Activated naive CD4-positive, alpha-beta T cell treated with anti-CD3 and anti-CD28 coated beads, Interleukin-2, amount 10 ng/mL, durations not matched to agents 7 days and 5 days (primary cell): ENCODE results near the gene PSPH.

ENCODE experiments used
- CTCF ChIA-PET: fragments of 350-600 bp; sonication (Branson Sonifier 250); formaldehyde crosslinking; loops from one replicate; lab custom pipeline; 2021; ENCODE audit warnings: antibody characterized with exemption; lab: Charles Lee
- DNase-seq: peaks from one replicate; pipeline ENCODE4 v3.0.0-alpha.2; 2020
- H3K27ac Mint-ChIP-seq: one replicate; pipeline ENCODE4 v1.8.0; 2021; ENCODE audit warnings: mild to moderate bottlenecking, moderate library complexity, mixed read lengths
- H3K27me3 Mint-ChIP-seq: one replicate; pipeline ENCODE4 v1.8.0; 2021; ENCODE audit warnings: mild to moderate bottlenecking, mixed read lengths
- H3K36me3 Mint-ChIP-seq: one replicate; pipeline ENCODE4 v1.8.0; 2021; ENCODE audit warnings: mixed read lengths
- H3K4me1 Mint-ChIP-seq: one replicate; pipeline ENCODE4 v1.8.0; 2021; ENCODE audit warnings: mixed read lengths
- H3K4me3 Mint-ChIP-seq: one replicate; pipeline ENCODE4 v1.8.0; 2021; ENCODE audit warnings: mild to moderate bottlenecking, moderate library complexity, mixed read lengths
- H3K9me3 Mint-ChIP-seq: one replicate; pipeline ENCODE4 v1.8.0; 2021; ENCODE audit warnings: mixed read lengths

PSPH gene

DNA sequence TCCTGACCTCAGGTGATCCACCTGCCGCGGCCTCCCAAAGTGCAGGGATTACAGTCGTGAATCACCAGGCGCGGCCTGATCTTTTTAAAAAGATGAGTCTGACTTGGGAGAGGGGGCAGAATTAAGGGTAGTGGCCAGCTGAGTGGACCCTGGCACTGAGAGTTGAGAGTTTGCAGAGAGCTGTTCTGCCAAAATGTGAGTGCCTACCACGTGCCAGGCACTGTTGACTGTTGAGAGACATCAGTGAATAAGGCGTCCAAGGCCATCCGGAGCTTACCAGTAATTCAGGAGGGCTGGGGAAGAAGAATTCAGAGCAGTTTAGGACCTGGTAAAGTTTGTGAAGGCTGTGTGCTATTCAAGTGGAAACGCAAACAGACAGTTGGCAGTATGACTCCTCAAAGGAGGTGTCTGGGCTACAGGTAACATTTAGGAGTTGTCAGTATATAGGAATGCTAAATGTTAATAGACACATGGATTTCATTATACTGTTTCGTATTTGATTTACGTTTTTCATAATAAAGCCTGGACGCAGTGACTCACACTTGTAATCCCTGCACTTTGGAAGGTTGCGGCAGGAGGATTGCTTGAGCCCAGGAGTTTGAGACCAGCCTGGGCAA lies 85.3 kb downstream of the PSPH start:
- H3K4me1 Mint-ChIP-seq = peaks cover 29% of the 10 kb centered on the region
- H3K4me3 Mint-ChIP-seq = peak overlapping the region; percentile 31
- no peaks in the 10 kb centered on the region for H3K9me3 Mint-ChIP-seq
- no peak for DNase-seq
- H3K36me3 Mint-ChIP-seq = peaks cover 15% of the 10 kb centered on the region
- H3K27ac Mint-ChIP-seq = no peak overlapping the region
- no peaks in the 10 kb centered on the region for H3K27me3 Mint-ChIP-seq
- CTCF ChIA-PET = interaction anchor here (1.2 kb wide), 1 partner anchor 85 kb away, joined by 3 read pairs; the partner anchor contains the start of gene PSPH

DNA sequence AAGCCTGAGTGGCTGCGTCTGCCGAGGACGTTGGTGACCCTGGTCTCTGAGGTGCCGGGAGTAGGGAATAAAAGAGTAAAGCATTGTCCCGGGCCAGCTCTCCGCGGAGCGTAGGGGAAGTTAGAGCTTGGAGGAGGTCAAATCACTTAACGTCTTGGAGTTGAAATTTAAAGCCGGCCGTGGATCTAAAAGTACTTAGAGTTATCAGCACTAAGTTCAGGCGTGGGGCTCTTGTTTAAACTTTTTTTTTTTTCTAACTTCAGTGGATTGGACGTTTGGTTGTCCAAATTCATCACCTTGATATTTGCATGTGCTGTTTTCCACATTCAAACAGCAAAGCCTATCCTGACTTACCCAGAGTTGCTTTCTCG lies 86.2 kb downstream of the PSPH start:
- no peaks in the 10 kb centered on the region for H3K9me3 Mint-ChIP-seq
- peaks cover 26% of the 10 kb centered on the region for H3K4me1 Mint-ChIP-seq
- H3K27ac Mint-ChIP-seq = peak overlapping the region; percentile 91
- H3K36me3 Mint-ChIP-seq = peaks cover 11% of the 10 kb centered on the region
- H3K4me3 Mint-ChIP-seq = peak overlapping the region; percentile 84
- CTCF ChIA-PET = interaction anchor here (1.0 to 1.7 kb wide), 3 partner anchors 43 to 323 kb away, joined by 3 to 5 read pairs (median 3); partner anchors contain the start of gene PSPH
- H3K27me3 Mint-ChIP-seq = no peaks in the 10 kb centered on the region
- DNase-seq = no peak

DNA sequence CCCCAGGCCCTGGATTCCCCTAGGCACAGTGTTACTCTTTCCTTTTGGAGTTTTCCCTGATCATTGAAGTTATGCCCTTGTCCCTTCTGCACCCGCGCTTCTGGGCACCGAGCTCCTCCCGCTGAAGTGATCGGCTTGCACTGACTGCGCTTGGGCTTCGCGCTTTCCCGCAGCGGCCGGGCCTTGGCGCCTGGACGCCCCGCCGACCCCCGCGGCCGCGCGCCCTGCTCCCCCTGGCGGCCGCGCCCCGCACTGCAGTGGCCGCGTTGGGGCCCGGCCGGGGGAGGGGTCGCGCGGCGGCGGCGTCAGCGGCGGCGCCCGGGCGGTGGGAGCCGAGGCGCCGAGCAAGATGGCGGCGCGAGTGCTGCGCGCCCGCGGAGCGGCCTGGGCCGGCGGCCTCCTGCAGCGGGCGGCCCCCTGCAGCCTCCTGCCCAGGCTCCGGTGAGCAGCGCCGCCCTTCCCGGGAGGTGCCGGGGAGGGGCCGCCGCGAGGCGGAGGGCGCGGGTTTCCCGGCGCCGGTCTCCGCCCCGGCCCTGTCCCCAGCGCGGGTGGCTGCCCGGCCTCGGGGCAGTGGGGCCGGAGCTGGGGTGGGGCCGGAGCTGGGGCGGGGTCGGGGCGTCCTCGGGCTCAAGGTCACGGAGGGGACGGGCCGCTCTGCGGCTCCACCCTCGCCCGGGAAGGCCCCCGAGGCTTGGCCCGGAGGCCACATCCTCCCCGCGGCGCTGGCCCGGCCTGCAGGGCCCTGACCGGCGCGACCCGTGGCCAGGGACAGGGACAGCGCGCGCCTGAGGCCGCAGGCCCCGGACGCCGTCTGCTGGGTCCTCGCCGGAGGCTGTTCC lies 86.8 kb downstream of the PSPH start, which contains the start of gene NIPSNAP2:
TSS of gene NIPSNAP2 (plus strand) at position 325 of the 839 bp plus-strand sequence. CDS start at position 350, 25 bp downstream.
- Mint-ChIP-seq H3K4me3 (peak within 1 kb of the TSS; percentile 84), H3K36me3 (peaks cover 8% of the 10 kb centered on the region), H3K27ac (peak within 1 kb of the TSS; percentile 91), H3K9me3 (no peaks in the 10 kb centered on the region), H3K4me1 (peaks cover 25% of the 10 kb centered on the region), H3K27me3 (no peaks in the 10 kb centered on the region)
- peak; percentile 62 for DNase-seq
- CTCF ChIA-PET = interaction anchor here (0.6 to 1.7 kb wide), 8 partner anchors 15 to 371 kb away, joined by 3 to 5 read pairs (median 4); partner anchors contain the start of gene PSPH

DNA sequence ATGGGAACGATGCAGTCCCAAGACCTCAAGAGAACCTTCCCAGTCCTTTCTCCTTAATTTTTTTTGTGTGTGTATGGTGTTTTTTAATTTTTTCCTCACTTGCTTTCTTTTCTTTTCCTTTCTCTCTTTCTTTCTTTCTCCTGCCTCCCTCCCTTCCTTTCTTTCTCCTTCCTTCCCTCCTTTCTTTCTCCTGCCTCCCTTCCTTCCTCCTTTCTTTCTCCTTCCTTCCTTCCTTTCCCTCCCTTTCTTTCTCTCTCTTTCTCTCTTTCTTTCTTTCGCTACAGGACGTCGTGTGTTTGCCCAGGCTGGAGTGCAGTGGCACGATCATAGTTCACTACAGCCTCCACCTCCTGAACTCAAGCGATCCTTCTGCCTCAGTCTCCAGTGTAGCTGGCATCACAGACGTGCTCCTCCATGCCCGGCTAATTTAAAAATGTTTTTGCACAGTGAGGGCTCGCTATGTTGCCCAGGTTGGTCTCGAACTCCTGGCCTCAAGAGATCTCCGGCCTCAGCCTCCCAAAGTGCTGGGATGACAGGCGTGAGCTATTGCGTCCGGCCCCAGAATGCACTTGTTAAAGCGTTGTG lies 87.6 kb downstream of the PSPH start:
- H3K27me3 Mint-ChIP-seq = no peaks in the 10 kb centered on the region
- no peak for DNase-seq
- CTCF ChIA-PET = interaction anchor here (0.6 to 1.7 kb wide), 6 partner anchors 15 to 370 kb away, joined by 3 to 5 read pairs (median 4); no protein-coding TSS in a partner anchor
- H3K4me3 Mint-ChIP-seq = peak overlapping the region; percentile 75
- H3K4me1 Mint-ChIP-seq = peaks cover 22% of the 10 kb centered on the region
- H3K9me3 Mint-ChIP-seq = no peaks in the 10 kb centered on the region
- H3K36me3 Mint-ChIP-seq = peaks cover 4% of the 10 kb centered on the region
- peak overlapping the region; percentile 88 for H3K27ac Mint-ChIP-seq

DNA sequence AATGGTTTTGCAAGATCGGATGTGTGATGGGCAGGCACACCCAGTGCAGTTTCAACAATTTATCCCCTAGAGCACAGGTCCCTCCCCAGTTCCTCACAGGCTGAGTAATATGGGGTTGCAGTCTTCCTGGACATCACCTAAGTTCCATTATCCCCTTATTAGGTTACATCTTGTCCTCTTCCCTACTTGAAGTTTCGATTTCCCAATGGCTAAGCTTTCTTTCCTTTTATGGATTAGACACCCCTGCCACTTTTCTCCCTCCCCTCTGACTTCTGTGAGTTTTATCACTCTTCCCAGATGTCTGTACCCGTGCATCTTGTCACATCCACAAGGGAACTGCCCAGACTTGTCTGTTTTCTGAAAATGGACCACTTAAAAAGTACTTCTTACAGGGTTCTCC lies 89.2 kb downstream of the PSPH start:
- DNase-seq = no peak
- no peak overlapping the region for H3K4me3 Mint-ChIP-seq
- peaks cover 22% of the 10 kb centered on the region for H3K4me1 Mint-ChIP-seq
- peaks cover 4% of the 10 kb centered on the region for H3K36me3 Mint-ChIP-seq
- no peak overlapping the region for H3K27ac Mint-ChIP-seq
- CTCF ChIA-PET = interaction anchor here (1.7 kb wide), 1 partner anchor 320 kb away, joined by 6 read pairs; no protein-coding TSS in a partner anchor
- no peaks in the 10 kb centered on the region for H3K9me3 Mint-ChIP-seq
- H3K27me3 Mint-ChIP-seq = no peaks in the 10 kb centered on the region
